Neural cell (in vitro differentiated cells): Measurements from ENCODE around the gene AQP6.

Experiments used
- EP300 ChIP-seq: fragments of 450-650 bp; conservative IDR thresholded peaks from 2 replicates; pipeline ENCODE4 v1.6.1; 2014; ENCODE audit warnings: antibody characterized with exemption, mild to moderate bottlenecking, moderate library complexity; ENCODE audit not compliant: poor library complexity, severe bottlenecking
- EZH2 ChIP-seq: fragments of 200-600, 300-800 bp; shearing (Covaris generic), sonication (generic); IDR thresholded peaks from 2 replicates; pipeline ENCODE4 v1.6.1; 2014; ENCODE audit warnings: antibody characterized with exemption, low read length, borderline replicate concordance, mild to moderate bottlenecking; ENCODE audit not compliant: insufficient read depth, poor library complexity, severe bottlenecking
- MXI1 ChIP-seq: fragments of 450-650 bp; conservative IDR thresholded peaks from 2 replicates; pipeline ENCODE4 v1.6.1; 2014; ENCODE audit warnings: antibody characterized with exemption, mild to moderate bottlenecking; ENCODE audit not compliant: poor library complexity, severe bottlenecking
- POLR2AphosphoS5 ChIP-seq: IDR thresholded peaks from 2 replicates; pipeline ENCODE4 v1.6.1; 2012
- RAD21 ChIP-seq: fragments of 450-650 bp; conservative IDR thresholded peaks from 2 replicates; pipeline ENCODE4 v1.6.1; 2014; ENCODE audit warnings: antibody characterized with exemption, mild to moderate bottlenecking, moderate library complexity
- SMC3 ChIP-seq: fragments of 450-650 bp; conservative IDR thresholded peaks from 2 replicates; pipeline ENCODE4 v1.6.1; 2014; ENCODE audit warnings: antibody characterized with exemption, mild to moderate bottlenecking, moderate library complexity; ENCODE audit not compliant: poor library complexity
- TAF1 ChIP-seq: IDR thresholded peaks from 2 replicates; pipeline ENCODE4 v1.6.1; 2012; ENCODE audit warnings: low read depth
- TF ChIP-seq, protein P1 (sequence below): fragments of 450-650 bp; IDR thresholded peaks from 2 replicates; pipeline ENCODE4 v1.5.1; 2014; ENCODE audit warnings: antibody characterized with exemption, mild to moderate bottlenecking, moderate library complexity; ENCODE audit not compliant: poor library complexity, severe bottlenecking

DNA sequence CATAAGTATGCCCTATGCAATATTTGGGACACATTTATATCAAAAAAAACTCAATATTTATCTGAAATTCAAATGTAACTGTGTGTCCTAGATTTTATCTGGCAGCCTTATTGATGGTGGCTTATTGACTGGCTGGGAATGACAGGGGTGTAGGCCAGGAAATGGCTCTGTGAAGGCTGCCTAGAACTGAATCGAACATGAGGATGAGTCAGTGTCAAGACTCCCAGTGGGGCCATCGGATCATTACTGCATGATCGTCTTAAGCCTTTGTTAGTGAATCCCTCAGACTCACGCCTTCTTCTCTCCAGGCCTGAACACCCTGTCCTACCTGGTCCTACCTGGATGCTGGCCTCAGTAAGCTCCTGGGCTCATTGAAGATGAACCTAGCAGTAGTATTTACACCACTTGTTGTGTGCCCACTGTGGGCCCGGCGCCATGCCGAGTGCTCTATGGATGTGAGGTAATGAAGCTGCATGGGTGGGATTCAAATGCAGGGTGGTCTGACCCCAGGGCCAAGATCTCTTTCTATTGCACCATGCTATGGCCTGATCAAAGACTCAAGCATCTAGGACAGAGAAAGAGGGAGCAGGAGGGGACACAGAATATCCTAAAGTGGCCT, 48.0 kb upstream of the AQP6 start:
- TF ChIP-seq, protein P1, sequence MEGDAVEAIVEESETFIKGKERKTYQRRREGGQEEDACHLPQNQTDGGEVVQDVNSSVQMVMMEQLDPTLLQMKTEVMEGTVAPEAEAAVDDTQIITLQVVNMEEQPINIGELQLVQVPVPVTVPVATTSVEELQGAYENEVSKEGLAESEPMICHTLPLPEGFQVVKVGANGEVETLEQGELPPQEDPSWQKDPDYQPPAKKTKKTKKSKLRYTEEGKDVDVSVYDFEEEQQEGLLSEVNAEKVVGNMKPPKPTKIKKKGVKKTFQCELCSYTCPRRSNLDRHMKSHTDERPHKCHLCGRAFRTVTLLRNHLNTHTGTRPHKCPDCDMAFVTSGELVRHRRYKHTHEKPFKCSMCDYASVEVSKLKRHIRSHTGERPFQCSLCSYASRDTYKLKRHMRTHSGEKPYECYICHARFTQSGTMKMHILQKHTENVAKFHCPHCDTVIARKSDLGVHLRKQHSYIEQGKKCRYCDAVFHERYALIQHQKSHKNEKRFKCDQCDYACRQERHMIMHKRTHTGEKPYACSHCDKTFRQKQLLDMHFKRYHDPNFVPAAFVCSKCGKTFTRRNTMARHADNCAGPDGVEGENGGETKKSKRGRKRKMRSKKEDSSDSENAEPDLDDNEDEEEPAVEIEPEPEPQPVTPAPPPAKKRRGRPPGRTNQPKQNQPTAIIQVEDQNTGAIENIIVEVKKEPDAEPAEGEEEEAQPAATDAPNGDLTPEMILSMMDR: no peak
- TF ChIP-seq POLR2AphosphoS5: no peak
- no peak for TF ChIP-seq EP300
- TF ChIP-seq EZH2: no peak
- no peak for TF ChIP-seq MXI1
- no peak for TF ChIP-seq RAD21
- TF ChIP-seq TAF1: no peak
- no peak for TF ChIP-seq SMC3
